ENCODE results near the gene SPTLC2.
A peak's percentile ranks its signal among the peaks of the same experiment; 100 is the strongest.
"Not testable (repeated sequence)": the region's sequence is repeated elsewhere in the genome, so short reads cannot be mapped to it uniquely, and the experiment has no call there.

The SPTLC2 gene

GRCh38 chr14:77554207-77554606 is 62.2 kb downstream of the SPTLC2 start:
- H3K18ac ChIP-seq (ENCODE audit: low read length), result no peak overlapping the region
- H3K4me2 ChIP-seq (ENCODE audit: insufficient read depth, low read length, poor library complexity, severe bottlenecking), result no peak overlapping the region
- H2AFZ ChIP-seq (ENCODE audit: low read length), result no peak overlapping the region
- no peaks in the 10 kb centered on the region for H3K79me1 ChIP-seq (ENCODE audit: low read depth, low read length)
- peaks cover 0 to 58% of the 10 kb centered on the region in 2 donors for H3K36me3 ChIP-seq (replicated peaks in 1 of 2; ENCODE audit: control insufficient read depth in 2 of 2, insufficient read depth in 2 of 2, low read length in 2 of 2)
- H3K27me3 ChIP-seq (ENCODE audit: control insufficient read depth in 3 of 3, insufficient read depth in 3 of 3, low read depth in 1 of 3, low read length in 3 of 3), result no peaks in the 10 kb centered on the region
- no CpG with 5 or more reads among the region's 5 CpGs for WGBS, 2 donors (ENCODE audit: extremely low coverage in 2 of 2, insufficient read length in 2 of 2, insufficient replicate concordance in 1 of 2)
- H3K23ac ChIP-seq (ENCODE audit: low read depth, low read length, poor library complexity), result no peak overlapping the region
- H3K9me3 ChIP-seq (replicated peaks in 1 of 2; ENCODE audit: control insufficient read depth in 2 of 2, insufficient read depth in 1 of 2, low read depth in 1 of 2, low read length in 2 of 2), result no peaks in the 10 kb centered on the region
- H2BK120ac ChIP-seq (ENCODE audit: low read depth, low read length), result no peak overlapping the region
- peaks cover 2 to 5% of the 10 kb centered on the region in 2 donors for H3K4me1 ChIP-seq (ENCODE audit: control insufficient read depth in 2 of 2, insufficient read depth in 1 of 2, low read depth in 1 of 2, low read length in 2 of 2)
- no peak overlapping the region for H3K14ac ChIP-seq (ENCODE audit: low read length)
- no peak overlapping the region for H2AK5ac ChIP-seq (ENCODE audit: low read depth, low read length)
- H3K27ac ChIP-seq (replicated peaks; ENCODE audit: low read length), result no peak overlapping the region
- H3K9ac ChIP-seq (ENCODE audit: low read depth, low read length, poor library complexity), result no peak overlapping the region
- no peak overlapping the region for H4K8ac ChIP-seq (ENCODE audit: low read depth, low read length)
- no peak overlapping the region for H2BK15ac ChIP-seq (ENCODE audit: low read length)
- DNase-seq (ENCODE audit: low spot score), result no peak
- no peak overlapping the region for H4K91ac ChIP-seq (ENCODE audit: low read depth, low read length, poor library complexity)
- H2BK12ac ChIP-seq (ENCODE audit: low read length), result no peak overlapping the region
- no peak overlapping the region for H3K4me3 ChIP-seq (ENCODE audit: low read length in 2 of 2)
- no peak overlapping the region for H3K4ac ChIP-seq (ENCODE audit: low read length)
- no peak overlapping the region for H2BK5ac ChIP-seq (ENCODE audit: low read length)

- no CpG with 5 or more reads among the region's 1 CpG for WGBS, 2 donors (ENCODE audit: extremely low coverage in 2 of 2, insufficient read length in 2 of 2, insufficient replicate concordance in 1 of 2)
These were observed 67.0 kb downstream of the SPTLC2 start for GRCh38 chr14:77549451-77549850.

GRCh38 chr14:77547512-77548180 is 68.8 kb downstream of the SPTLC2 start:
- no peak overlapping the region for H4K91ac ChIP-seq (ENCODE audit: low read depth, low read length, poor library complexity)
- H2AFZ ChIP-seq (ENCODE audit: low read length), result no peak overlapping the region
- H3K79me1 ChIP-seq (ENCODE audit: low read depth, low read length), result no peaks in the 10 kb centered on the region
- H2BK120ac ChIP-seq (ENCODE audit: low read depth, low read length), result no peak overlapping the region
- no peak overlapping the region for H3K27ac ChIP-seq (replicated peaks; ENCODE audit: low read length)
- H3K27me3 ChIP-seq (ENCODE audit: control insufficient read depth in 3 of 3, insufficient read depth in 3 of 3, low read depth in 1 of 3, low read length in 3 of 3), result no peaks in the 10 kb centered on the region
- H3K14ac ChIP-seq (ENCODE audit: low read length), result no peak overlapping the region
- H2BK12ac ChIP-seq (ENCODE audit: low read length), result no peak overlapping the region
- H3K23ac ChIP-seq (ENCODE audit: low read depth, low read length, poor library complexity), result no peak overlapping the region
- no peak overlapping the region for H4K8ac ChIP-seq (ENCODE audit: low read depth, low read length)
- H3K4me1 ChIP-seq (ENCODE audit: control insufficient read depth in 2 of 2, insufficient read depth in 1 of 2, low read depth in 1 of 2, low read length in 2 of 2), result peaks cover 6 to 12% of the 10 kb centered on the region in 2 donors
- no peak overlapping the region for H3K4ac ChIP-seq (ENCODE audit: low read length)
- H3K9ac ChIP-seq (ENCODE audit: low read depth, low read length, poor library complexity), result no peak overlapping the region
- no peak for DNase-seq (ENCODE audit: low spot score)
- H3K9me3 ChIP-seq (replicated peaks in 1 of 2; ENCODE audit: control insufficient read depth in 2 of 2, insufficient read depth in 1 of 2, low read depth in 1 of 2, low read length in 2 of 2), result no peaks in the 10 kb centered on the region
- H3K4me2 ChIP-seq (ENCODE audit: insufficient read depth, low read length, poor library complexity, severe bottlenecking), result no peak overlapping the region
- H2BK5ac ChIP-seq (ENCODE audit: low read length), result no peak overlapping the region
- H3K18ac ChIP-seq (ENCODE audit: low read length), result no peak overlapping the region
- no peak overlapping the region for H2AK5ac ChIP-seq (ENCODE audit: low read depth, low read length)
- peak overlapping the region in 1 of 2 donors; percentile 35 for H3K4me3 ChIP-seq (ENCODE audit: low read length in 2 of 2)
- peaks cover 0 to 36% of the 10 kb centered on the region in 2 donors for H3K36me3 ChIP-seq (replicated peaks in 1 of 2; ENCODE audit: control insufficient read depth in 2 of 2, insufficient read depth in 2 of 2, low read length in 2 of 2)
- WGBS, 2 donors (ENCODE audit: extremely low coverage in 2 of 2, insufficient read length in 2 of 2, insufficient replicate concordance in 1 of 2), result no CpG with 5 or more reads among the region's 8 CpGs
- H2BK15ac ChIP-seq (ENCODE audit: low read length), result no peak overlapping the region

More at GRCh38 chr14:77549451-77549850, 67.0 kb downstream of the SPTLC2 start:
- Histone ChIP-seq H3K27me3 (ENCODE audit: control insufficient read depth in 3 of 3, insufficient read depth in 3 of 3, low read depth in 1 of 3, low read length in 3 of 3) (no peaks in the 10 kb centered on the region), H4K8ac (ENCODE audit: low read depth, low read length) (no peak overlapping the region), H3K4me1 (ENCODE audit: control insufficient read depth in 2 of 2, insufficient read depth in 1 of 2, low read depth in 1 of 2, low read length in 2 of 2) (peaks cover 6 to 12% of the 10 kb centered on the region in 2 donors), H3K79me1 (ENCODE audit: low read depth, low read length) (no peaks in the 10 kb centered on the region), H2BK12ac (ENCODE audit: low read length) (no peak overlapping the region), H3K4me2 (ENCODE audit: insufficient read depth, low read length, poor library complexity, severe bottlenecking) (no peak overlapping the region), H3K18ac (ENCODE audit: low read length) (no peak overlapping the region), H3K9ac (ENCODE audit: low read depth, low read length, poor library complexity) (no peak overlapping the region), H2BK15ac (ENCODE audit: low read length) (no peak overlapping the region), H3K14ac (ENCODE audit: low read length) (no peak overlapping the region), H3K9me3 (replicated peaks in 1 of 2; ENCODE audit: control insufficient read depth in 2 of 2, insufficient read depth in 1 of 2, low read depth in 1 of 2, low read length in 2 of 2) (no peaks in the 10 kb centered on the region), H3K36me3 (replicated peaks in 1 of 2; ENCODE audit: control insufficient read depth in 2 of 2, insufficient read depth in 2 of 2, low read length in 2 of 2) (peaks cover 0 to 45% of the 10 kb centered on the region in 2 donors), H2AFZ (ENCODE audit: low read length) (no peak overlapping the region), H2BK5ac (ENCODE audit: low read length) (no peak overlapping the region), H2AK5ac (ENCODE audit: low read depth, low read length) (no peak overlapping the region), H3K4me3 (ENCODE audit: low read length in 2 of 2) (no peak overlapping the region), H3K23ac (ENCODE audit: low read depth, low read length, poor library complexity) (no peak overlapping the region), H3K4ac (ENCODE audit: low read length) (no peak overlapping the region), H4K91ac (ENCODE audit: low read depth, low read length, poor library complexity) (no peak overlapping the region), H3K27ac (replicated peaks; ENCODE audit: low read length) (peak overlapping the region; percentile 26), H2BK120ac (ENCODE audit: low read depth, low read length) (no peak overlapping the region)
- peak; percentile 36 for DNase-seq (ENCODE audit: low spot score)

- H4K91ac ChIP-seq (ENCODE audit: low read depth, low read length, poor library complexity); H3K14ac ChIP-seq (ENCODE audit: low read length); H3K79me1 ChIP-seq (ENCODE audit: low read depth, low read length); H2AFZ ChIP-seq (ENCODE audit: low read length); H3K4me3 ChIP-seq (ENCODE audit: low read length in 2 of 2); H2BK120ac ChIP-seq (ENCODE audit: low read depth, low read length); DNase-seq (ENCODE audit: low spot score); H2BK5ac ChIP-seq (ENCODE audit: low read length); H2BK15ac ChIP-seq (ENCODE audit: low read length); H3K27me3 ChIP-seq (ENCODE audit: control insufficient read depth in 3 of 3, insufficient read depth in 3 of 3, low read depth in 1 of 3, low read length in 3 of 3); H3K9me3 ChIP-seq (replicated peaks in 1 of 2; ENCODE audit: control insufficient read depth in 2 of 2, insufficient read depth in 1 of 2, low read depth in 1 of 2, low read length in 2 of 2); H3K9ac ChIP-seq (ENCODE audit: low read depth, low read length, poor library complexity); H2AK5ac ChIP-seq (ENCODE audit: low read depth, low read length); H3K4ac ChIP-seq (ENCODE audit: low read length); H3K27ac ChIP-seq (replicated peaks; ENCODE audit: low read length); H4K8ac ChIP-seq (ENCODE audit: low read depth, low read length); H3K23ac ChIP-seq (ENCODE audit: low read depth, low read length, poor library complexity); H2BK12ac ChIP-seq (ENCODE audit: low read length); H3K18ac ChIP-seq (ENCODE audit: low read length); H3K4me2 ChIP-seq (ENCODE audit: insufficient read depth, low read length, poor library complexity, severe bottlenecking): not testable (repeated sequence)
- WGBS, 2 donors (ENCODE audit: extremely low coverage in 2 of 2, insufficient read length in 2 of 2, insufficient replicate concordance in 1 of 2), result no CpG with 5 or more reads among the region's 11 CpGs
- peaks cover 0 to 23% of the 10 kb centered on the region in 2 donors for H3K36me3 ChIP-seq (replicated peaks in 1 of 2; ENCODE audit: control insufficient read depth in 2 of 2, insufficient read depth in 2 of 2, low read length in 2 of 2)
- H3K4me1 ChIP-seq (ENCODE audit: control insufficient read depth in 2 of 2, insufficient read depth in 1 of 2, low read depth in 1 of 2, low read length in 2 of 2), result peaks cover 6 to 13% of the 10 kb centered on the region in 2 donors
These were observed 71.3 kb downstream of the SPTLC2 start for GRCh38 chr14:77545171-77545570.

Data from neuronal stem cell (in vitro differentiated cells).